SIG-M5 (cell line): ENCODE data around the gene LMOD1.
"Not testable (repeated sequence)": the region's sequence is repeated elsewhere in the genome, so short reads cannot be mapped to it uniquely, and the experiment has no call there.

Source experiments
- DNase-seq: peaks from one replicate; lab custom pipeline; 2025; lab: John Stamatoyannopoulos, UW

The LMOD1 gene

GRCh38 chr1:201859424-201859823 is 86.9 kb downstream of the LMOD1 start:
- DNase-seq: no peak

GRCh38 chr1:201856722-201857121 is 89.6 kb downstream of the LMOD1 start:
- DNase-seq: not testable (repeated sequence)

GRCh38 chr1:201851949-201852348 is 94.4 kb downstream of the LMOD1 start:
- DNase-seq: no peak

- no peak for DNase-seq
Observed at GRCh38 chr1:201850053-201850397, 96.3 kb downstream of the LMOD1 start.

- no peak for DNase-seq
Observed at GRCh38 chr1:201849372-201850052, 96.8 kb downstream of the LMOD1 start.

- no peak for DNase-seq
Observed at GRCh38 chr1:201848230-201848629, 98.1 kb downstream of the LMOD1 start.

- no peak for DNase-seq
Observed at GRCh38 chr1:201847150-201847549, 99.2 kb downstream of the LMOD1 start.
